ENCODE measurements around the gene KLK1.

DNA sequence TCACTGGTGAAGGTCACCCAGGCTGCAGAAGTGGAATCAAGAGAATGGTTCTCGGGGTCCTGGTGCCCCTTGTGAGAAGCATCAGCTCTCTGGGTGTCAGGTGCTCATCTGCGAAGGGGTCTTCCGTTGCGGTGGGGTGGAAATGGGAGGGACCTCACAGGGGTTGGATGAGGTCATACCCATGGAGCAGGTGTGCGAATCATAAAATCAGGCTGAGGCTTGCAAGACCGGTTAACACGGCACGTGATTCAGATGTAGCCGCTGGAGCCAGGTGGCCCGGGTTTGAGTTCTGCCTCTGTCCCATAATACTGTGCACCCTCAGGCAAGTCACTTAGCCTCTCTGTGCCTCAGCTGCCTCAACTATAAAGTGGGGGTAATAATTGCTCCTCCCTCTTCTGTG lies 13.7 kb upstream of the KLK1 start:
- TF ChIP-seq POLR2A (IDR thresholded peaks at IDR 0.05): no peak
- TF ChIP-seq, protein P1, sequence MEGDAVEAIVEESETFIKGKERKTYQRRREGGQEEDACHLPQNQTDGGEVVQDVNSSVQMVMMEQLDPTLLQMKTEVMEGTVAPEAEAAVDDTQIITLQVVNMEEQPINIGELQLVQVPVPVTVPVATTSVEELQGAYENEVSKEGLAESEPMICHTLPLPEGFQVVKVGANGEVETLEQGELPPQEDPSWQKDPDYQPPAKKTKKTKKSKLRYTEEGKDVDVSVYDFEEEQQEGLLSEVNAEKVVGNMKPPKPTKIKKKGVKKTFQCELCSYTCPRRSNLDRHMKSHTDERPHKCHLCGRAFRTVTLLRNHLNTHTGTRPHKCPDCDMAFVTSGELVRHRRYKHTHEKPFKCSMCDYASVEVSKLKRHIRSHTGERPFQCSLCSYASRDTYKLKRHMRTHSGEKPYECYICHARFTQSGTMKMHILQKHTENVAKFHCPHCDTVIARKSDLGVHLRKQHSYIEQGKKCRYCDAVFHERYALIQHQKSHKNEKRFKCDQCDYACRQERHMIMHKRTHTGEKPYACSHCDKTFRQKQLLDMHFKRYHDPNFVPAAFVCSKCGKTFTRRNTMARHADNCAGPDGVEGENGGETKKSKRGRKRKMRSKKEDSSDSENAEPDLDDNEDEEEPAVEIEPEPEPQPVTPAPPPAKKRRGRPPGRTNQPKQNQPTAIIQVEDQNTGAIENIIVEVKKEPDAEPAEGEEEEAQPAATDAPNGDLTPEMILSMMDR (IDR thresholded peaks at IDR 0.05 in 8 of 11, conservative IDR thresholded peaks at IDR 0.05 in 3 of 11): no peak
